ENCODE data around the gene IKZF2. TPM values are rescaled to one million over a fixed set of nuclear protein-coding genes. Genes with fewer than 3 reads are reported as not detected.

The IKZF2 gene
- total RNA-seq, 1 experiment from 2014 or later = 3.0 TPM

GRCh38 chr2:213150315-213151097 lies 906 bp downstream of the IKZF2 start:
- H3K4me2 ChIP-seq (ENCODE audit: insufficient read depth, insufficient read length, low read length) = peak overlapping the region; percentile 85
- H3K14ac ChIP-seq (ENCODE audit: insufficient read depth, low read length) = no peak overlapping the region
- H3K56ac ChIP-seq (ENCODE audit: insufficient read length, low read depth, low read length) = no peak overlapping the region
- no peak overlapping the region for H2BK20ac ChIP-seq (ENCODE audit: low read depth, low read length, poor library complexity, severe bottlenecking)
- Mint-ChIP-seq H3K4me3 (peak overlapping the region; percentile 86 to 90), H3K9me3 (no peaks in the 10 kb centered on the region), H3K36me3 (ENCODE audit: insufficient read depth in 1 of 3, low read depth in 3 of 3) (no peaks in the 10 kb centered on the region), H3K27ac (peak overlapping the region in 1 of 3 experiments; percentile 90; a peak in 3 of 7 replicates), H3K27me3 (ENCODE audit: low read depth) (peaks cover 9% of the 10 kb centered on the region), H3K4me1 (peaks cover 28 to 36% of the 10 kb centered on the region in 2 experiments)
- H3K4me1 ChIP-seq (ENCODE audit: insufficient read depth, low read length) = no peaks in the 10 kb centered on the region
- H2AFZ ChIP-seq (ENCODE audit: low read length) = peak overlapping the region; percentile 73
- H4K5ac ChIP-seq (ENCODE audit: insufficient read length, low read depth, low read length) = no peak overlapping the region
- H2BK12ac ChIP-seq (ENCODE audit: insufficient read length, low read depth, low read length) = no peak overlapping the region
- H2BK15ac ChIP-seq (ENCODE audit: low read depth, low read length) = no peak overlapping the region
- H3K9ac ChIP-seq (ENCODE audit: extremely low read depth, insufficient read length, low read length) = no peak overlapping the region
- H2BK120ac ChIP-seq (ENCODE audit: low read depth, low read length, poor library complexity, severe bottlenecking) = no peak overlapping the region
- no peak overlapping the region for H4K91ac ChIP-seq (ENCODE audit: insufficient read length, low read depth, low read length)
- no peaks in the 10 kb centered on the region for H4K20me1 ChIP-seq (ENCODE audit: control insufficient read depth, insufficient read depth, insufficient read length)
- H2AK5ac ChIP-seq (ENCODE audit: insufficient read length, low read length) = no peak overlapping the region
- no peak overlapping the region for H3K18ac ChIP-seq (ENCODE audit: insufficient read length, low read depth, low read length)
- H3K79me2 ChIP-seq (ENCODE audit: insufficient read depth, low read length) = no peaks in the 10 kb centered on the region
- no peak for TF ChIP-seq CTCF (conservative IDR thresholded peaks at IDR 0.05)
- H4K8ac ChIP-seq (replicated peaks; ENCODE audit: insufficient read length, low read depth, low read length) = no peak overlapping the region
- peak overlapping the region; percentile 55 for H3K27ac ChIP-seq (ENCODE audit: insufficient read length, low read depth, low read length)
- no peak overlapping the region for H3T11ph ChIP-seq (ENCODE audit: low read length)
- no peak overlapping the region for H2BK5ac ChIP-seq (ENCODE audit: insufficient read length, low read length)
- WGBS (ENCODE audit: extremely low coverage, insufficient read length, low lambda C conversion rate) = no CpG with 5 or more reads among the region's 10 CpGs
- no peaks in the 10 kb centered on the region for H3K79me1 ChIP-seq (ENCODE audit: insufficient read depth, low read depth, low read length, poor library complexity, severe bottlenecking)
- H3K4ac ChIP-seq (ENCODE audit: low read depth, low read length) = no peak overlapping the region
- no peak overlapping the region for H3K23ac ChIP-seq (ENCODE audit: insufficient read length, low read depth, low read length)
- DNase-seq = peak; percentile 48
- peaks cover 2% of the 10 kb centered on the region for H3K23me2 ChIP-seq (ENCODE audit: insufficient read length, low read depth, low read length, poor library complexity, severe bottlenecking)
- H3K9me3 ChIP-seq (ENCODE audit: control insufficient read depth, low read depth, low read length) = no peaks in the 10 kb centered on the region
- no peaks in the 10 kb centered on the region for H3K27me3 ChIP-seq (ENCODE audit: insufficient read depth, low read length)
